Measurements from ENCODE around the gene EGFR. TPM values are rescaled to one million over a fixed set of nuclear protein-coding genes. Genes with fewer than 3 reads are reported as not detected.

Gene EGFR
- total RNA-seq, 4 donors from 2014 or later: 45.5 to 61.1 (median 56.9) TPM

DNA sequence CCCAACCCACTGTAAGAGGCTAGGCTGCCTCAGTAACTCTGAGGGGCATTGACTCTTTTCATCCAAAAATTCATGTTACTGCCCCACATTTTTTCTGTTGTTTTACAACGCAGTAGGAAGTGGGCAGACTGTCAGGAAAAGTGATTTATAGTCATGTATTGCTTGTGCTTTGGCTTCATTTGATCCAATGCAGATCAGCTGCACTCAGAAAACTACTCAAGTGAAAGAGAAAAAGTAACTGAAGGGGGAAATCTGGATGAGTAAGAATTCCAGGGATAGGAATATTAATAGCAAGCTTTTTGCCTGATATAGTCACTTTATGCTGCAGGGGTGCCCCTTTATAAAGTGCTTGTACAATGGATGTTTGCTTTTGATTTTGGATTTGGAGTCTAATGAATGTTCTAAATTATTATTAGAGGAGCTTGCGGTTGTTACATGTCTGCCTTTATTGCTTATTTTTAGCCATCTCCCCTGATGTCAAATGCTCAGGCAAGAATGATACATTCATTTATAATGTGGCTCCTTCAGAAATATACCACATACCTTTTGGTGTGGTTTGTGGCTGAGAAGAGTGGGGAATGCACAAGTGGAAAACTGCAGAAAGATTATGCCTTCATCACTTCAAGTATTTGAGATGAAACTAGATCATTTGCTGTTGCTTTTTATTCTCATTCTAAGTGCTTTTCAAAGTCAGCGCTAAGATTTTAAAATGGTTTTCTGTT is 86.1 kb downstream of the EGFR start:
- no peaks in the 10 kb centered on the region for H3K27me3 ChIP-seq
- H3K4me1 ChIP-seq: no peaks in the 10 kb centered on the region
- no peaks in the 10 kb centered on the region for H3K36me3 ChIP-seq
- no peaks in the 10 kb centered on the region for H3K9me3 ChIP-seq
- no peak overlapping the region for H3K4me3 ChIP-seq
- H3K27ac ChIP-seq: no peak overlapping the region
- DNase-seq: no peak
- no peak for TF ChIP-seq POLR2A (IDR thresholded peaks at IDR 0.05)

DNA sequence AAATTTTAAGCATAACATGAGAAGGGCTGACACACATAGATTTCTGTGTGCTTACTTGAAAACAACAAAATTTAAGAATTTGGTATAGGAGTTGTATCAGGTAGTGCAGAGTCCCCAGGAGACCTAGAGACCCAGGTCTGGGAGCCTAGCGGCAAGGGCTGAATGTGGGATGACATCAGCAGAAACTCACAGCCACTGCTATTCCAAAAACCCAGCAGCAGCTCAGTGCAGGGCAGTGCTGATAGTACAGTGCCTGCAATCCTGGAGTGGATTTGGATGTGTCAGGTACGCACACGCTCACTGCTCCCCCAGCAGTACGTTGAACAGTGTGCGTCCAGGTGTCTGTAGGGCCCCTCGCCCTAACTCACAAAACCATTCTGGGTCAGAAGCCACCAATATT is 87.1 kb downstream of the EGFR start:
- no peaks in the 10 kb centered on the region for H3K36me3 ChIP-seq
- TF ChIP-seq, protein P1, sequence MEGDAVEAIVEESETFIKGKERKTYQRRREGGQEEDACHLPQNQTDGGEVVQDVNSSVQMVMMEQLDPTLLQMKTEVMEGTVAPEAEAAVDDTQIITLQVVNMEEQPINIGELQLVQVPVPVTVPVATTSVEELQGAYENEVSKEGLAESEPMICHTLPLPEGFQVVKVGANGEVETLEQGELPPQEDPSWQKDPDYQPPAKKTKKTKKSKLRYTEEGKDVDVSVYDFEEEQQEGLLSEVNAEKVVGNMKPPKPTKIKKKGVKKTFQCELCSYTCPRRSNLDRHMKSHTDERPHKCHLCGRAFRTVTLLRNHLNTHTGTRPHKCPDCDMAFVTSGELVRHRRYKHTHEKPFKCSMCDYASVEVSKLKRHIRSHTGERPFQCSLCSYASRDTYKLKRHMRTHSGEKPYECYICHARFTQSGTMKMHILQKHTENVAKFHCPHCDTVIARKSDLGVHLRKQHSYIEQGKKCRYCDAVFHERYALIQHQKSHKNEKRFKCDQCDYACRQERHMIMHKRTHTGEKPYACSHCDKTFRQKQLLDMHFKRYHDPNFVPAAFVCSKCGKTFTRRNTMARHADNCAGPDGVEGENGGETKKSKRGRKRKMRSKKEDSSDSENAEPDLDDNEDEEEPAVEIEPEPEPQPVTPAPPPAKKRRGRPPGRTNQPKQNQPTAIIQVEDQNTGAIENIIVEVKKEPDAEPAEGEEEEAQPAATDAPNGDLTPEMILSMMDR (IDR thresholded peaks at IDR 0.05): no peak
- TF ChIP-seq POLR2A (IDR thresholded peaks at IDR 0.05): no peak
- H3K27me3 ChIP-seq: no peaks in the 10 kb centered on the region
- no peaks in the 10 kb centered on the region for H3K4me1 ChIP-seq
- no peak overlapping the region for H3K4me3 ChIP-seq
- no peak overlapping the region for H3K27ac ChIP-seq
- no peaks in the 10 kb centered on the region for H3K9me3 ChIP-seq
- DNase-seq: no peak

DNA sequence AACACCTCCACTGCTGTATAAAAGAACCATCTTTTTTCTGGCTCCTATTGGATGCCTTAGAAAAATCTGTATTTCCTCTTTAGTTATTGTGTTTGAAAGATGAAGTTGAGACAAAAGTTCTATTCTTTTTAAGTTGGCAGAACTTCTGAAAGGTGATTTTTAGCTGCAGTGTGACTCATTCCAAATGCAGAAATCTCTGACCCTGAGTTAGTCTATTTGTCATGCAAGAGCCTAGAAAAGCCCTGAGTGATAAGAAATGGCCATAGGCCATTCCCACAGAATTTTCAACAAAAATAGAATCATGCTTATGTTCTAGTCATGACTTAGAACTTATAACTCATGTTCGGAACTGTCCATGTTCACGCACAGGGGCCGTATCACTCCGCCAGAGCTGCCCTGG is 89.1 kb downstream of the EGFR start:
- Histone ChIP-seq H3K9me3 (no peaks in the 10 kb centered on the region), H3K36me3 (no peaks in the 10 kb centered on the region), H3K4me1 (no peaks in the 10 kb centered on the region), H3K27ac (no peak overlapping the region), H3K27me3 (no peaks in the 10 kb centered on the region), H3K4me3 (no peak overlapping the region)
- TF ChIP-seq POLR2A (IDR thresholded peaks at IDR 0.05): no peak
- TF ChIP-seq, protein P1 (IDR thresholded peaks at IDR 0.05): no peak
- peak in 1 of 3 donors; percentile 5 for DNase-seq

DNA sequence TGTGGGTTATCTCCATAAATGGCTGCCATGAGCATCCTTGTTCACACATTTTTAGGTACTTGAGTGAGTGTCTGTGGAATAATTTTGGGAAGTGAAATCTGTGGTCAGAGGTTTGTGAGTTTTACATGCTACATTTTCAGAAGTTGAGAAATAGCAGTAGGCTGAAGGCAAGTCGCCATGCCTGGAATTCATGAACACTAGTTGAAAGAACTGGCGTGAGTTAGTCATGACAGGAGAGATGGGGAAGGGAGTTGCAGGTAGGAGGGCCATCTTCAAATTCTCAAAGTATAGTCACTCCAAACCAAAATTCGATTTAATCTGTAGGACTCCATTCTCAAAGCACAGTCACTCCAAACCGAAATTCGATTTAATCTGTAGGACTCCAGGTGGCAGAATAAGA is 89.6 kb downstream of the EGFR start:
- no peaks in the 10 kb centered on the region for H3K9me3 ChIP-seq
- H3K4me1 ChIP-seq: no peaks in the 10 kb centered on the region
- H3K36me3 ChIP-seq: no peaks in the 10 kb centered on the region
- no peaks in the 10 kb centered on the region for H3K27me3 ChIP-seq
- TF ChIP-seq POLR2A (IDR thresholded peaks at IDR 0.05): no peak
- TF ChIP-seq, protein P1 (IDR thresholded peaks at IDR 0.05): no peak
- DNase-seq: no peak
- no peak overlapping the region for H3K4me3 ChIP-seq
- no peak overlapping the region for H3K27ac ChIP-seq

DNA sequence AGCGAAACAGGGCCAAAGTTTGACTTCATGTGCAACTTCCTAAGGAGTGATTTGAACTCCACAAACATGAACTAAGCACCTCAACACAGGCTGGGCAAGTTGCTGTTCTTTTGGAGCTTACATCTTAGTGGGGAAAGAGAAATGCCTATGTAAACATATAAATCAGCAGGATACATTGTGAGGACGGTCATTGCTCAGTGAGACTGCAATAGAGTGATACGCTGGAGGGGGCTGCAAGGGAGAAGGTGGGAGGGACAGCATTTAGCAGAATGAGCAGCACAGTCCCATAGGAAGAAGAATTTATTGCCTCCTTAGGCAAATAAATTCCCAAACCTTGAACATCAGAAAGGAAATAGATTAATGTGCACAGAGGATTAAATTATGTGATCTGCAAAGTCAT is 90.0 kb downstream of the EGFR start:
- no peak overlapping the region for H3K27ac ChIP-seq
- no peak for TF ChIP-seq POLR2A (IDR thresholded peaks at IDR 0.05)
- TF ChIP-seq, protein P1 (IDR thresholded peaks at IDR 0.05): no peak

DNA sequence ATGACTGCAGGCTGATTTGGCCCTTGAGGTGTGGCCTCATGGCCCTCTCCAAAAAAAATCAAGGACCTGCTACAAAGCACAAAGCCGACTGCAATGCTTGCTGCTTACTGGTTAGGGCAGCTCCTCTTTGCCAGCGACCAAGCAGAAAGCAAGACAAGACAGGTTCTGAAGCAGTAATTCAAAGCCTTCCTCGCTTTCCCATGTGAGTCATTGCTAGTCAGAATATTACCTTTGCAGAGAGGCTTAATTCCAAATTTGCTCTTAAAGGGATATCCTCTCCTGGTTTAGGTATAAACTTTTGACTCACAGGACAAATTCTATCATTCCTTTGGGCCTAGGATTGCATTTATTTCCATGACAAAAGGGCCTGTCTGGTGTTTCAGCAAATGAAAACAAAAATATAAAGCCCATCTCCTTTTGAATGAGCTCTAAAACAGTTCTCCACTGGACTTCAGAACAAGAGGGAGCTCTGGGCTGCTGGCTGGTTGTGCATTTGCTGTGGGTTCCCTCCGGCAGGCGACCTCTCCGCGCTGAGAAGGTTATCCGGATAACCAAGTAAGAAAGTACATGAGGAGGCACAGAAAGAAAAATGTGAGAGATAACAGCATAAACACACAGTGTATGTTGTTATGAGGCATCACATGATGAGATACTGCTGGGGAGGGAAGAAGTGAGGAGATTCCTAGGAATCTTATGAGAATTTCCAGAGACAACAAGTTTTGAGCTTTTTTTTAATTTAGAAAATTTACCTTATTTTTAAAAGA is 90.8 kb downstream of the EGFR start:
- no peaks in the 10 kb centered on the region for H3K27me3 ChIP-seq
- no peak overlapping the region for H3K27ac ChIP-seq
- peak in 1 of 3 donors; percentile 7 for DNase-seq
- TF ChIP-seq, protein P1 (IDR thresholded peaks at IDR 0.05): no peak
- TF ChIP-seq POLR2A (IDR thresholded peaks at IDR 0.05): no peak
- H3K4me1 ChIP-seq: no peaks in the 10 kb centered on the region
- no peak overlapping the region for H3K4me3 ChIP-seq
- H3K9me3 ChIP-seq: no peaks in the 10 kb centered on the region
- no peaks in the 10 kb centered on the region for H3K36me3 ChIP-seq

More for the DNA sequence above, 90.0 kb downstream of the EGFR start:
- H3K36me3 ChIP-seq: no peaks in the 10 kb centered on the region
- DNase-seq: peak in 1 of 3 donors; percentile 2
- H3K4me1 ChIP-seq: no peaks in the 10 kb centered on the region
- no peak overlapping the region for H3K4me3 ChIP-seq
- H3K27me3 ChIP-seq: no peaks in the 10 kb centered on the region
- H3K9me3 ChIP-seq: no peaks in the 10 kb centered on the region
